NB4 (cell line): Measurements from ENCODE around the gene AFAP1L1.

Experiments
- DNase-seq: peaks from one replicate; pipeline ENCODE4 v3.0.0; 2010; ENCODE audit warnings: low read depth
- H3K4me3 ChIP-seq: one replicate; pipeline ENCODE4 v1.5.1; 2011; ENCODE audit warnings: mild to moderate bottlenecking, low read depth, low read length, moderate library complexity
- CTCF ChIP-seq: IDR thresholded peaks from one replicate; pipeline ENCODE4 v1.5.1; 2012; ENCODE audit warnings: low read depth, low read length
- MAX ChIP-seq: IDR thresholded peaks from 2 replicates; pipeline ENCODE4 v1.6.1; 2011; ENCODE audit warnings: low read depth, low read length
- MYC ChIP-seq: IDR thresholded peaks from 2 replicates; pipeline ENCODE4 v1.6.1; 2011; ENCODE audit warnings: low read depth, low read length
- POLR2A ChIP-seq: IDR thresholded peaks from 2 replicates; pipeline ENCODE4 v1.6.1; 2011; ENCODE audit warnings: mild to moderate bottlenecking; ENCODE audit not compliant: insufficient read length; ENCODE audit errors: extremely low read depth

AFAP1L1 gene

GRCh38 chr5:149352169-149352568 is 80.5 kb downstream of the AFAP1L1 start:
- DNase-seq, result no peak
- no peak overlapping the region for H3K4me3 ChIP-seq
- TF ChIP-seq POLR2A (no peak), MYC (no peak), CTCF (no peak), MAX (no peak)

- no peak for TF ChIP-seq MAX
- no peak overlapping the region for H3K4me3 ChIP-seq
- DNase-seq, result no peak
These were observed 82.3 kb downstream of the AFAP1L1 start for GRCh38 chr5:149353911-149354310.

- TF ChIP-seq MAX, result no peak
- no peak for TF ChIP-seq MYC
- no peak for TF ChIP-seq POLR2A
- TF ChIP-seq CTCF, result no peak
- H3K4me3 ChIP-seq, result no peak overlapping the region
- DNase-seq, result no peak
These were observed 84.0 kb downstream of the AFAP1L1 start for GRCh38 chr5:149355688-149356087.

- TF ChIP-seq MAX, result no peak
- no peak for TF ChIP-seq CTCF
- no peak for TF ChIP-seq MYC
- no peak for TF ChIP-seq POLR2A
- DNase-seq, result no peak
- no peak overlapping the region for H3K4me3 ChIP-seq
These were observed 84.7 kb downstream of the AFAP1L1 start for GRCh38 chr5:149356391-149356790.

- H3K4me3 ChIP-seq, result peak within 1 kb of the TSS; percentile 76
- peak; percentile 70 for TF ChIP-seq MAX
- TF ChIP-seq POLR2A, result peak; percentile 83
- no peak for TF ChIP-seq CTCF
- TF ChIP-seq MYC, result peak; percentile 82
These were observed 86.0 kb downstream of the AFAP1L1 start, which contains the start of gene PCYOX1L for GRCh38 chr5:149357370-149358293. Gene PCYOX1L, plus strand, starts transcription at chr5:149358046. Its CDS starts 23 bp downstream, at chr5:149358069.

GRCh38 chr5:149358294-149358651 is 86.6 kb downstream of the AFAP1L1 start:
- TF ChIP-seq POLR2A (no peak), MAX (no peak), CTCF (no peak)
- peak overlapping the region; percentile 76 for H3K4me3 ChIP-seq
- peak; percentile 73 for DNase-seq

More at GRCh38 chr5:149357370-149358293, 86.0 kb downstream of the AFAP1L1 start, which contains the start of gene PCYOX1L:
- peak; percentile 96 for DNase-seq
